ENCODE results near the gene KCNC3. TPM values are rescaled to one million over a fixed set of nuclear protein-coding genes. Genes with fewer than 3 reads are reported as not detected.

The KCNC3 gene
- polyA plus RNA-seq, 4 donors, result 5.3 to 79.5 (median 36.1) TPM

DNA sequence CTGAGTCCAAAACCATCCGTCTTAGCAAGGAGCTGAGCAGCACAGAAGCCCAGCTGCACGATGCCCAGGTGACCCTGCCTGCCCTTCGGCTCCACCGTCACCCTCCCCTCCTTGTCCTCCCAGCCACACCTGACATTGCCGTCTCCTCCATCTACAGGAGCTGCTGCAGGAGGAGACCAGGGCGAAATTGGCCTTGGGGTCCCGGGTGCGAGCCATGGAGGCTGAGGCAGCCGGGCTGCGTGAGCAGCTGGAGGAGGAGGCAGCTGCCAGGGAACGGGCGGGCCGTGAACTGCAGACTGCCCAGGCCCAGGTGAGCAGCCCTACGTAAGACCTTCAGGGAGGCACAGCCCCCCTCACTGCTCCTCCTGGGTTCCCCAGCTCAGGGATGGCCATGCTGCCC lies 49.1 kb downstream of the KCNC3 start:
- DNase-seq (ENCODE audit: low read depth in 4 of 4, low spot score in 3 of 4), result no peak

DNA sequence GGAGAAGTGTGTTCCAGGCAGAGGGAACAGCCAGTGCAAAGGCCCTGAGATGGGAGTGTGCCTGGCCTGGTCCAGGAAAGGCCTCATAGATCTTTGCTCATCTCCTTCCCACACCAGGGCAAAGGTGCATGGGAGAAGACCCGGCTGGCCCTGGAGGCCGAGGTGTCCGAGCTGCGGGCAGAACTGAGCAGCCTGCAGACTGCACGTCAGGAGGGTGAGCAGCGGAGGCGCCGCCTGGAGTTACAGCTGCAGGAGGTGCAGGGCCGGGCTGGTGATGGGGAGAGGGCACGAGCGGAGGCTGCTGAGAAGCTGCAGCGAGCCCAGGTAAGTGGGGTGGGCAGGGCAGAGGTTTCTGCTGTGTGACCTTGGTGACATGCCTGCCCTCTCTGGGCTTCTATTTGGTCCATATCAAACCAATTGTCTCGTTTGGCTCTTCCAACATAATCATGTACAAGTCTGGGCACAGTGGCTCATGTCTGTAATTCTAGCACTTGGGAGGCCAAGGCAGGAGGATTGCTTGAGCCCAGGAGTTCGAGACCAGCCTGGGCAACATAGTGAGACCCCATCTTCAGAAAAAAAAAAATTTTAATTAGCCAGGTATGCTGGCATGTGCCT lies 51.1 kb downstream of the KCNC3 start:
- no peak for DNase-seq (ENCODE audit: low read depth in 4 of 4, low spot score in 3 of 4)

- DNase-seq (ENCODE audit: low read depth in 4 of 4, low spot score in 3 of 4), result no peak
These were observed 52.7 kb downstream of the KCNC3 start for GRCh38 chr19:50276370-50277063.

DNA sequence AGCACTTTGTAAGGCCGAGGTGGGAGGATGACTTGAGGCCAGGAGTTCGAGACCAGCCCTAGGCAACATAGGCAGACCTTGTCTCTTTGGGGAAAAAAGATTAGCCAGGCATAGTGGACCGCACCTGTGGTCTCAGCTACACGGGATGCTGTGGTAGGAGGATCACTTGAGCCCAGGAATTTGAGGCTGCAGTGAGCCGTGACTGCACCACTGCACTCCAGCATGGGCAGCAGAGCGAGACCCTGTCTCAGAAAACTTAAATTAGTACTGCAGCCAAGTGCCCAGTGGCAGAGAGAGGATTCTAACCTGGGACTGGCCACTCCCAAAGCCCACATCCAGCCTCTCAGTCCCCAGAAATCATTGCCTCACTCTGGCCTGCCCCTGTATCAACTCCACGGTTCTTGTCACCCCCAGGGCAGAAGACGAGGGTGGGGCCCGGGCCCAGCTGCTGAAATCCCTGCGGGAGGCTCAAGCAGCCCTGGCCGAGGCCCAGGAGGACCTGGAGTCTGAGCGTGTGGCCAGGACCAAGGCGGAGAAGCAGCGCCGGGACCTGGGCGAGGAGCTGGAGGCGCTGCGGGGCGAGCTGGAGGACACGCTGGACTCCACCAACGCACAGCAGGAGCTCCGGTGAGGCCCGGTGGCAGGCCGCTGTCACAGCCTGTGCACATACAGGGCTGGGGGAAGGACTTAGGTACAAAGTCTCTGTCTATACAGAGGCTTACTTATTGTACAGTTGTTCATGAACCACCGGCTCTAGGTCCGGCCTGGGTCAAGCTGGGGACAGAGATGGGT lies 53.4 kb downstream of the KCNC3 start:
- DNase-seq (ENCODE audit: low read depth in 4 of 4, low spot score in 3 of 4), result no peak

GRCh38 chr19:50273821-50274220 lies 55.4 kb downstream of the KCNC3 start:
- no peak for DNase-seq (ENCODE audit: low read depth in 4 of 4, low spot score in 3 of 4)

GRCh38 chr19:50272263-50272897 lies 56.8 kb downstream of the KCNC3 start:
- DNase-seq (ENCODE audit: low read depth in 4 of 4, low spot score in 3 of 4), result no peak

DNA sequence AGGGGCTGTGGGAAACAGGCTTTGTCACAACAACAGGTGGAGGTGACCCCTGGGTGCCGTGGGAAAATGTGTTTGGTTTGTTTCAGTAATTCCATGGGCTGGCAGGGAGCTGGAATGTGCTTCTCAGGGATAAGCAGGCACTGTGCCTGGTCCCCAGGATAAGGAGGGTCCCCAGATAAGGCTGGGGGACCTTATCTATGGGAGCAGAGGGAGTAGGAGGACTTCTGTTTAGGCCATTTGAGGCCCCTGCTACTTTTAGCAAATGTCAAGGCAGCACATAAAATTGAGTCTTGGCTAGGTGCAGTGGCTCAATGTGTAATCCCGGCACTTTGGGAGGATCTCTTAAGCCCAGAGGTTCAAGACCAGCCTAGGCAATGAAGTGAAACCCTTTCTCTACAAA lies 59.5 kb downstream of the KCNC3 start:
- DNase-seq (ENCODE audit: low read depth in 4 of 4, low spot score in 3 of 4), result no peak

GRCh38 chr19:50268501-50268900 lies 60.7 kb downstream of the KCNC3 start:
- no peak for DNase-seq (ENCODE audit: low read depth in 4 of 4, low spot score in 3 of 4)

DNA sequence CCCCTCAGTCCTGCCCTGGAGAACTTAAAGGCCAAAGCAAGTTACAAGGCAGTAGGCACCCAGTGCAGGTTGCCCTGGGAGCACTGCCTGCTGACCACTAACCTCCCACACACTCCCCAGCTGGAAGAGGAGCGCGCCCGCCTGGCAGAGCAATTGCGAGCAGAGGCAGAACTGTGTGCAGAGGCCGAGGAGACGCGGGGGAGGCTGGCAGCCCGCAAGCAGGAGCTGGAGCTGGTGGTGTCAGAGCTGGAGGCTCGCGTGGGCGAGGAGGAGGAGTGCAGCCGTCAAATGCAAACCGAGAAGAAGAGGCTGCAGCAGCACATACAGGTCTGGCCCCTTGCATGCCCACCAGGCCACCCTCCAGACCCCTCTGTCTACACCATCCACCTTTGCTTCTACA lies 61.1 kb downstream of the KCNC3 start:
- DNase-seq (ENCODE audit: low read depth in 4 of 4, low spot score in 3 of 4), result no peak

DNA sequence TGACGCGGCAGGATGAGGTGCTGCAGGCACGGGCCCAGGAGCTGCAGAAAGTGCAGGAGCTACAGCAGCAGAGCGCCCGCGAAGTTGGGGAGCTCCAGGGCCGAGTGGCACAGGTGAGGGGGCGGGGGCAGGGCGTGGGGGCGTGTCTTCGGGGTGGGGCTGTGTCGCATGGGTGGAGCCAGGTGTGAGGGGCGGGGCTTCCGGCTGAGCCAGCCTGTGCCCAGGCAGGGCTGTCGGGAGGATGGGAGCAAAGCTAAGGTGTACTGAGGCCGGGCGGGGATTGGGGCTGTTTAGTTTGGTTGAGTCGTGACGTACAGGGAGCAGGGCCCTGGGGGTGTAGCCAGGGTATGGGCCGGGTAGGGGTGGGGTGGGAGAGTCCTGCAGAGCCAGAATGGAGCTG lies 62.3 kb downstream of the KCNC3 start:
- no peak for DNase-seq (ENCODE audit: low read depth in 4 of 4, low spot score in 3 of 4)

- no peak for DNase-seq (ENCODE audit: low read depth in 4 of 4, low spot score in 3 of 4)
These were observed 63.1 kb downstream of the KCNC3 start for GRCh38 chr19:50266041-50266440.

- DNase-seq (ENCODE audit: low read depth in 4 of 4, low spot score in 3 of 4), result no peak
These were observed 64.5 kb downstream of the KCNC3 start for GRCh38 chr19:50264483-50265186.

DNA sequence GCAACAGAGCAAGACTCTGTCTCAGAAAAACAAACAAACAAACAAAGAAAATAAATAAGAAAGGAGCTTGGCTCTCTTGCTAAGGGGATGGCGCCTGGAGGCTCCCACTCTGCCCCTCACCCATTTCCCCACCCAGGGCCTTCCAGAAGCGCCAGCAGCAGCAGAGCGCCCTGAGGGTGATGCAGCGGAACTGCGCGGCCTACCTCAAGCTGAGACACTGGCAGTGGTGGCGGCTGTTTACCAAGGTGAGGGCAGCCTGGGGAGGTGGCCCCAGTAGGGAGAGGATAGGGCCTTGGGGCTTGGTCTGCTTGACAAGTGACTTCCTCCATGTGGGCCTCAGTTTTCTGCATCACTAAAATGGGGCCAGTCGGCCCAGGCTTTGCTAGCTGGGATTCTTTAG lies 66.0 kb downstream of the KCNC3 start:
- no peak for DNase-seq (ENCODE audit: low read depth in 4 of 4, low spot score in 3 of 4)

Other genes starting within 250 kb of the KCNC3 start
- gene IZUMO2, start 166.1 kb downstream of the KCNC3 start, polyA plus RNA-seq (ENCODE audit: insufficient read length in 4 of 4), result under 1 TPM in 2 of 4 donors, not detected in 2; 0.27 to 0.34 TPM
- 10 to 100 TPM in 3 of 4 donors, under 1 TPM in 1; 0.71 to 27.1 (median 22.2) TPM for gene MYH14, start 125.8 kb downstream of the KCNC3 start, polyA plus RNA-seq (ENCODE audit: insufficient read length in 4 of 4)
- 10 to 100 TPM in 1 of 4 donors, 1 to 10 TPM in 3; 1.1 to 10.1 (median 8.0) TPM for gene NAPSA, start 36.3 kb upstream of the KCNC3 start, polyA plus RNA-seq (ENCODE audit: insufficient read length in 4 of 4)
- gene NR1H2, start 47.1 kb upstream of the KCNC3 start, polyA plus RNA-seq (ENCODE audit: insufficient read length in 4 of 4), result 10 to 100 TPM; 23.8 to 44.3 (median 26.3) TPM
- gene POLD1, start 55.0 kb upstream of the KCNC3 start, polyA plus RNA-seq (ENCODE audit: insufficient read length in 4 of 4), result 10 to 100 TPM; 20.5 to 40.3 (median 24.0) TPM
- gene SPIB, start 89.6 kb upstream of the KCNC3 start, polyA plus RNA-seq (ENCODE audit: insufficient read length in 4 of 4), result 1 to 10 TPM in 1 of 4 donors, under 1 TPM in 3; 0.53 to 1.1 (median 0.79) TPM
- gene MYBPC2, start 103.5 kb upstream of the KCNC3 start, polyA plus RNA-seq (ENCODE audit: insufficient read length in 4 of 4), result 1 to 10 TPM in 1 of 4 donors, under 1 TPM in 3; 0.43 to 2.7 (median 0.75) TPM
- 100 to 1,000 TPM; 104 to 151 (median 122) TPM for gene EMC10, start 147.1 kb upstream of the KCNC3 start, polyA plus RNA-seq (ENCODE audit: insufficient read length in 4 of 4)
- gene GARIN5A, start 147.5 kb upstream of the KCNC3 start, polyA plus RNA-seq (ENCODE audit: insufficient read length in 4 of 4), result 10 to 100 TPM in 1 of 4 donors, 1 to 10 TPM in 3; 3.3 to 10.3 (median 6.6) TPM
- 10 to 100 TPM in 2 of 4 donors, 1 to 10 TPM in 2; 9.2 to 14.1 (median 10.1) TPM for gene JOSD2, start 181.8 kb upstream of the KCNC3 start, polyA plus RNA-seq (ENCODE audit: insufficient read length in 4 of 4)
- 10 to 100 TPM in 1 of 4 donors, 1 to 10 TPM in 3; 1.3 to 13.9 (median 6.2) TPM for gene ASPDH, start 184.5 kb upstream of the KCNC3 start, polyA plus RNA-seq (ENCODE audit: insufficient read length in 4 of 4)
- gene LRRC4B, start 239.1 kb upstream of the KCNC3 start, polyA plus RNA-seq (ENCODE audit: insufficient read length in 4 of 4), result 10 to 100 TPM; 15.7 to 26.8 (median 20.1) TPM

Measured in left renal pelvis (tissue), 4 donors.